GM12892 (cell line): ENCODE data around the gene ZBTB40.

Experiments used
- POLR2A ChIP-seq: IDR thresholded peaks from 2 replicates; pipeline ENCODE4 v1.6.1; 2011; ENCODE audit warnings: low read depth, low read length, control low read depth
- TAF1 ChIP-seq: IDR thresholded peaks from 2 replicates; pipeline ENCODE4 v1.6.1; 2011; ENCODE audit warnings: low read depth, mild to moderate bottlenecking, control low read depth, low read length, borderline replicate concordance

DNA sequence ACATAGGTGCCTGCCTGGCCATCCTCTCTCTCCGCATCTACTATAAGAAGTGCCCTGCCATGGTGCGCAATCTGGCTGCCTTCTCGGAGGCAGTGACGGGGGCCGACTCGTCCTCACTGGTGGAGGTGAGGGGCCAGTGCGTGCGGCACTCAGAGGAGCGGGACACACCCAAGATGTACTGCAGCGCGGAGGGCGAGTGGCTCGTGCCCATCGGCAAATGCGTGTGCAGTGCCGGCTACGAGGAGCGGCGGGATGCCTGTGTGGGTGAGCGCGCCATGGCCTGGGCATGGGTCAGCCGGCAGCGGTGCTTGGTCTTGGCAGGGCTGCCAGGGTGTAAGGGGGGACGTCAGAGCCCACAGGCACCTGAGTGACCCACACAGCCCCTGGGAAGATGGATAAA lies 125.0 kb downstream of the ZBTB40 start:
- TF ChIP-seq POLR2A (no peak), TAF1 (no peak)
